Activated CD4-positive, CD25-positive, alpha-beta regulatory T cell treated with anti-CD3 and anti-CD28 coated beads, Interleukin-2, amount 50 U/mL, for 72 hours (primary cell): ENCODE measurements around the gene SERPINB8.

Experiments
- DNase-seq: peaks from one replicate; pipeline ENCODE4 v3.0.0; 2021

SERPINB8 gene

DNA sequence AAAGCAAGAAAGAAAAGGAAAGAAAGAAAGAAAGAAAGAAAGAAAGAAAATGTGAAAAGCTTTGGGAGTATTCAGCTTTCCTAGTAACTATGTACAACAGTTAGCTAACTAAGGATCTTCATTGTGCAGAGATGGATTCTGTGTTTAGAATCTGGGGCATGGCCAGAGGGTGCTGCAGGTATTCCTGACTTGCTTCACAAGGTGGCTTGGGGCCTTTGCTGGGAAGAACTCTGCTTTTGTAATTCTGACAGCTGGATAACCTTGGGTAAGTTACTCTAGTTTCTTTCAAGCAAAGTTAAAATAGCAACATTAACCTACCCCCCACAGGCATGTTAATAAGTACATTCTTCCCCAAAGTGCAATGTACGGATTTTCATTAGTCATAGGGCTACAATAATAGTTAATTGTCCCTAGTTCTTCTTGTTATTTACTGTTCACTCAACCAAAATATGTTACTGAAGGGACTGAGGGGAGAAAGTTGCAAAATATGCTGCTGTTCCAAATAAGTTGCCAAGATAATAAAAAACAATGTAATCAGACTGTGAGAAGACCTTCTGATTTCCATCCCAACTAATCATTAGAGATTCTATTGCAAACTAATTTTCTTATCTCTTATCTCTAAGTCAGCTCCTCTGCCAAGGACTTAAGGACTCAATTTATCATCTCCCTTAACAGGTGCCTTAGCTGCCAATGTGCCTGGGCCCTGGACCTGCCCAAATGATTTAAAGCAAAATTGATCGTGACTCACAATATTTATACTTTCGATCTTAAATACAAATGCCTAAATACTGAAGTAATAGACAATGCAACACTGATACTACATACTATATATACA is 50.3 kb downstream of the SERPINB8 start:
- no peak for DNase-seq

DNA sequence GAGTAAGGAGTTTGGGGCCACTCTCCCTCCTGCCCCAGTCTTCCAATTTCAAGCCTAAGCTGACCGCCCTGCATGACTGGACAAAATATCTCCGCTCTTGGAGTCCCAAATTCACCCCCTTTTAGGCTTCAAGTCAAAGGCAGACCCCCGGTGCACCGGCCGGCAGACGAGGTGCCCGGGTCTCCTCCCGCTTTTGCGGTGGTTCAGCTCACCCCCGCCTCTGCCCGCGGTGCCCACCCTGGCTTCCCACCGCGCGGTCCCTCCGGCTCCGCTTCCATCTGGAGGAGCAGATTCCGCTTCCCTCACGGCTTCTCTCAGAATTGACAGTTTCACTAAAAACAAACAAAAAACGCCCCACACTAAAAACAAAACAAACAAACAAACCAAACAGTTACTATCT is 56.5 kb downstream of the SERPINB8 start:
- DNase-seq = no peak

DNA sequence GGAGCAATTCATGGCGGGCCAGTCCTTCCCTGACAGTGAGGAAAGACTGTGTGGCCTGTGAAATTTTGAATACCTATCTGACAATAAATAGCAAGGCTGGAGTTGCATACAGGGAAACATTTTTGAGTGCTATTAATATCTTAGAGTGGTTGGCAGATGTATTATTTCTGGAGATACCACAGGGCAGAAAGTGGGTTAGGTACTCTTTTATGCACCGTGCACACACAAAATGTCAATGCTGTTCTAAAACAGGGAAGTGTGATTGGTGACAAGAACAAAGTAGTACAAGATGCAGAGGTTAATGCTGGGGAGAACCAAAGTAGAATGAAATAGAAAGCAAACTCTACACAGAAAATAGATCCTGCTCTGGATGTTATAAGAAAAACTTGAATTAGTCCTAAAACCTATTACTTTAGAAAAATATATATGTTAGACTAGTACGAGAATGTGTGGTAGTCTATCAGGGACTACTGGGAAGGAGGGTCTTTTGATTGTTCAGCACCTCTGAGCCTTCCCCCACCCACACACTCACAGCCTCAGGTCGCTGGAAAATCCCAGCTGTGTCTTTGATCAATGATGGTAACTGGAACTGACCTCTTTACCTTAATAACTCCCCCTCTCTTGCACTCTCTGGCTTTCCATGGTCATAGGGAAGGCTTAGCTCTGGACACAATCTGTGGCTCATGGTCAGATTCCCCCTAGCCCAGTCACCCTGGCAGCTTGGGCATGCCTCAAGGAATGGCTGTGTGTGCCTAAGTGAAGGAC is 58.2 kb downstream of the SERPINB8 start:
- no peak for DNase-seq

DNA sequence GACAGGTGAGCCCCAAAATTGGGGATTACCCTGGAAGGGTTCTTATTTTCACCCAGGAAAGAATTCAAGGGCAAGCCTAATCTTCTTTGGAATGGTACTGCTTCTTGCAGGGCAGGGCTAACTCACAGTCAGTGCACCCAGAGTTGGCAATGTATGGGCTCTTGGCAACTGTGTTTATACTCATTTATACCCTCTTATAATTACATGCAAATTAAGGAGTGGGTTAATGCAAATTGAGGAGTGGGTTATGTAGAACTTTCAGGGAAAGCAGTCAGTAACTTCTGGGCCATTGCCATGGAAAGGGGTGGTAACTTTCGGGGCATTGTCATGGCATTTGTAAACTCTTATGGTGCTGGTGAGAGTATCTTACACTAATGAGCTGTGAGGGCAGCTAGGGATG is 59.2 kb downstream of the SERPINB8 start:
- no peak for DNase-seq

DNA sequence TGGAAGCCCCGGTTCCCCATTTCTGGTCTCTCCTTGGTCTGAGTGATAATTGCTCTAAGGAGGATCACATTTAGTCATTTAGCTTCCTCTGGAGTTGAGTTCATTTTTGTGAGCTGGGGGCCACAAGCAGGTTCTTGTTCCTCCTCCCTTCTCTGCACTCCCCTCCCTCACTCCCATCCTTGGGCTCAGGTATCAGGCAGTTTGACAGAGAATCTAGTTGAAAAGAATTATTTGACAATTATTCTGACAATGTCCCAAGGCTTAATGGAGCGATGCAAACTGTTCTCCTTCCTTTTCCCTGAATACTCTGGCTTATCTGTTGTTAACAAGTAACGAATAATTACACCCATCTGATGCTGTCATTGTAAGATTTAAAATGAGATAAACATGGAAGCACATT is 61.5 kb downstream of the SERPINB8 start:
- DNase-seq = no peak

DNA sequence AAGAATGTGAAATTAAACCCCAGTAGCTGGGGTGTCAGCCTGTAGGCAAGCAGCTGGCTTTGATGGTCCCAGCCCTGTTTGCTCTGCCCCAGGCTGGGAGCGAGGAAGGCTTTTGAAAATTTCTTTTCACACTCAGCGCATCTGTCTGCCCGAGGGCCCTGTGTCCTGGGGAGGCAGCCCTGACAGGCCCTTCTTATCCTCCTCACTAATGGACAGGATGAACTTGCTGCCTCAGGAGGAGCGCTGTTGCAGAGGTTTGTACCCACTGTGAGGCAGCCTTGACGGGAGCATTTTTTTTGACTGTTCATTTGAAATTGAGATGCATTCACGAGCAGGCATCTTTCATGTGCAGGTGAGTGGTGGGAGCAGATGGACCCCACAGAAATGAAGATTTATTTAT is 62.4 kb downstream of the SERPINB8 start:
- DNase-seq = no peak

DNA sequence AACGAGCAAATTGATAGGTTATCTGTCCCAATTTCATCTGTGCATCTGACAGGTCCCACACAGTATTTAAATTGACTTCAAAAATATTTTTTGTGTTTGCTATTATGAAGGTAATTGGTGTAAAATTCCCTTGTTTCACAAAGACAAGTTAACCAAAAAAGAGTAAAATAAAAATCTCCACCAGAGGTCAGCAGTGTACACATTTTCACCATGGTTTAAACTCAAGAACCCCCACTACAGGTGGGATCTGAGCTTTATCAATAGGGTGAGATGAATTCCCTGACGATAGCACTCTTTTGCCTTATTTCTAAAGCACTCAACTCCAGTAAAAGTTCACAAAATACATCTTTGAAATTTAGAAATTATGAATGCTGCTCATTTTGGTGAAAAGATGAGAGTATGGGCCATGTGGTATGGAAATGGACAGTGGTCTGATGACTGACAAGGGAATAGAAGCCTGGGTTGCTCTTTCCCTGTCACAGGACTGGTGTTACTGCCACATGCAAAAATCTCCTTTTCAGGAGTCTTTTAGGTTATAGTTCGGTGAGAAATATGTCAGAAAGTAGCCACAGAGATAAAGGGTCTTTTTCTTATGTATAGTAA is 68.0 kb downstream of the SERPINB8 start:
- DNase-seq = no peak
